Measurements from ENCODE around the gene ESRRB.

DNA sequence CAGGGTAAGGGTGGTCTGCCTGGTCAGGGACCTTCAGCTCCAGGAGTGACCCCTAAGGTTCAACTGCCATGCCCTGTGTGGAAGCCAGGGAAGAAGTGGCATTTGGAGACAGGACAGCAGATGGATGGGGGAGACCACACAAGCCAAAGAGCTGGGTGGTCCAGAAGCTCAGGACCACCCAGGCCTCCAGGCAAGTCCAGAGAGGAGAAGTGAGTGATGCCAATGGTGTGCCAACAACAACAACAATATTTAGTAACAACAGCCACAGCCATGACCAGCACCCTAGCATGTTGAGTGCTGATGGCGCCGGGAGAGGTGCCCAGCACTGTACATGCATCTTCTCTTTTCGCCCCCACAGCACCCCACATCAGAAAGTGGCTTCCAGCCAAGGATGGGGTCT lies 113.7 kb downstream of the ESRRB start:
- no peak for TF ChIP-seq SNAI2 (CRISPR knock-in tag; IDR thresholded peaks at IDR 0.05)
- no peak for TF ChIP-seq ESRRG (CRISPR knock-in tag; IDR thresholded peaks at IDR 0.05)
- TF ChIP-seq, protein P1, sequence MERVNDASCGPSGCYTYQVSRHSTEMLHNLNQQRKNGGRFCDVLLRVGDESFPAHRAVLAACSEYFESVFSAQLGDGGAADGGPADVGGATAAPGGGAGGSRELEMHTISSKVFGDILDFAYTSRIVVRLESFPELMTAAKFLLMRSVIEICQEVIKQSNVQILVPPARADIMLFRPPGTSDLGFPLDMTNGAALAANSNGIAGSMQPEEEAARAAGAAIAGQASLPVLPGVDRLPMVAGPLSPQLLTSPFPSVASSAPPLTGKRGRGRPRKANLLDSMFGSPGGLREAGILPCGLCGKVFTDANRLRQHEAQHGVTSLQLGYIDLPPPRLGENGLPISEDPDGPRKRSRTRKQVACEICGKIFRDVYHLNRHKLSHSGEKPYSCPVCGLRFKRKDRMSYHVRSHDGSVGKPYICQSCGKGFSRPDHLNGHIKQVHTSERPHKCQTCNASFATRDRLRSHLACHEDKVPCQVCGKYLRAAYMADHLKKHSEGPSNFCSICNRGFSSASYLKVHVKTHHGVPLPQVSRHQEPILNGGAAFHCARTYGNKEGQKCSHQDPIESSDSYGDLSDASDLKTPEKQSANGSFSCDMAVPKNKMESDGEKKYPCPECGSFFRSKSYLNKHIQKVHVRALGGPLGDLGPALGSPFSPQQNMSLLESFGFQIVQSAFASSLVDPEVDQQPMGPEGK (CRISPR knock-in tag; IDR thresholded peaks at IDR 0.05; ENCODE audit: borderline replicate concordance): no peak
